GM08714 (cell line): ENCODE data around the gene CMC1.

Experiments used
- H3K4me3 ChIP-seq: fragments of 200-500 bp; sonication (Bioruptor generic); 2 replicates; pipeline ENCODE4 v1.5.1; 2014; ENCODE audit warnings: mild to moderate bottlenecking, low read length, inconsistent platforms
- ZNF274 ChIP-seq: IDR thresholded peaks from 2 replicates; pipeline ENCODE4 v1.6.1; 2012; ENCODE audit warnings: mild to moderate bottlenecking, low read depth, low read length

CMC1 gene

GRCh38 chr3:28300345-28300962 is 59.0 kb downstream of the CMC1 start:
- no peak overlapping the region for H3K4me3 ChIP-seq
- no peak for TF ChIP-seq ZNF274

DNA sequence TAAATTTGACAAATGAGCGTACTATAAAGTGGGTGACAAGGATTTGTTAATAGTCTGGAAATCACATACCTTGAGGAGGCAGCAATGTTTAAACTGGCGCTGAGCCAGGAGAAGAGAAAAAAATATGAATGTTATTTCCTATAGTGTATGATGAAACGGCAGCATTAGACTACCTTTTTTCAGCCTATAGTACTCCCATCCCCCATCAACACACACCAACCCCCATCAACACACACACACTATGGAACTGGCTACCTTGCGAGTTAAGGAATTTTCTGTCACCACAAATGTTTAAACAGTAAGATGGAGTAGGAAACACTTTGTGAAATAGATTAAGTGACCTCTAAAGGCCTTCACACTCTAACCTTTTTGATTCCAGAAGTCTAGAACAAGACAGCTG is 60.3 kb downstream of the CMC1 start:
- TF ChIP-seq ZNF274 = no peak
- no peak overlapping the region for H3K4me3 ChIP-seq

GRCh38 chr3:28308196-28308595 is 66.8 kb downstream of the CMC1 start:
- TF ChIP-seq ZNF274 = no peak
- H3K4me3 ChIP-seq = no peak overlapping the region

DNA sequence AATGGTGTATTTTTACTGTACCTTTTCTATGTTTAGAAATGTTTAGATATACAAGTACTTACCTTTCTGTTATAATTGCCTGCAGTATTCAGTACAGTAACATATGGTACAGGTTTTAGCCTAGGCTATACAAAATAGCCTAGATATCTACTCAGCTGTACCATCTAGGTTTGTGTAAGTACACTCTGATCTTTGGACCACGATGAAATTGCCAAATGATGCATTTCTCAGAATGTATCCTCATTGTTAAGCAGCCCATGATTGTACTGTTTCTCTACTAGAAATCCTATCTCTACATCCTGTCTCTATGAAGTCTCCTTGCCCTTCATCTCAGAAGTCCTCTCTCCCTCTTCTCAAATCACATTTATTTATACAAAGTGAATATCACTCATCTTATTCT is 74.3 kb downstream of the CMC1 start:
- no peak overlapping the region for H3K4me3 ChIP-seq

GRCh38 chr3:28316226-28316625 is 74.8 kb downstream of the CMC1 start:
- H3K4me3 ChIP-seq = no peak overlapping the region
- no peak for TF ChIP-seq ZNF274

More for the DNA sequence above, 74.3 kb downstream of the CMC1 start:
- TF ChIP-seq ZNF274 = no peak

DNA sequence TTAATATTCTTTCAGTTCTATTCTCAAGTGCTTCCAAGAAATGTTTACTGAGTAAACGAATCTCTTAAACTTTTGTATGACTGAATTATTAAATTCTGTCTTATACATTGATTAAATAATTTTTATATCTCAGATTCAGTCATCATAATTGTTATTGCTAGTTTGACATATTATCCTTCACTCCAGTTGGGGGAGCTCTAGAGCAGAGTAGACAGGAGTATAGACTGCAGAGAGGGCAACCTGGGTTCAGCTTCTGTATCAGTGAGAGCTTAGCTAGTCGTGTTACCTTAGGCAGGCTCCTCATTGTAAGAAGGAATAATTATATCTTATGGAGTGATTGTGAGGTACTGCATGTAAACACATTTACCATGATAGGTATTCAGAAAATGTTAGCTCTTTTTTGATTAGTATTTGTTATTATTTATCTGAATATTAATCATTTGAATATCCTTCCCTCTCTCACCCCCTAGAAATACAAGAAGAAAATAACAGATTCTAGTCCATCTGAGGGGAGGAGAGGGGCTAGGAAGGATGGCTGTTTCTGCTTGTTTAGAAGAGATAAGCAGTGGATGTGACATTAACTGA is 76.1 kb downstream of the CMC1 start:
- no peak overlapping the region for H3K4me3 ChIP-seq
- no peak for TF ChIP-seq ZNF274

GRCh38 chr3:28320981-28321380 is 79.6 kb downstream of the CMC1 start:
- TF ChIP-seq ZNF274 = no peak

DNA sequence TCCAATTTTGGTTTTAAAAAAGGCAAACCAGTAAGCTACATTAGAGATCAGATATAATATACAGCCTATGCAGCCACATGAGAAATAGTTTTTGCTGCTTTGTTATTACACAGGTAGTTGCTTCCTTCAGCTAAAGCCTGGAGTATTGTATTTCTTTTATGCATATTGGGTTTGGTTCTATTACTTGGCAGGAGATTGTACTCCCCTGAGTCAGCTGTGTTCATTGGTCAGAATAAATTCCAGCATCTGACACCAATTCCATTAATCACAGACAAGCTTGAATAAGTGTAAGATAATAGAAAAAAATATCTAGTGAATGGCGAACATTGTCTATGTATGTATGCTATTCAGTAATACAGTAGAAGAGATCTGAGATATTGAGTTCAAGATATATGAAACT is 81.0 kb downstream of the CMC1 start:
- no peak overlapping the region for H3K4me3 ChIP-seq
- no peak for TF ChIP-seq ZNF274

More at GRCh38 chr3:28320981-28321380, 79.6 kb downstream of the CMC1 start:
- H3K4me3 ChIP-seq = no peak overlapping the region

- TF ChIP-seq ZNF274 = no peak
- no peak overlapping the region for H3K4me3 ChIP-seq
These were observed 85.1 kb downstream of the CMC1 start for GRCh38 chr3:28326458-28326926.

DNA sequence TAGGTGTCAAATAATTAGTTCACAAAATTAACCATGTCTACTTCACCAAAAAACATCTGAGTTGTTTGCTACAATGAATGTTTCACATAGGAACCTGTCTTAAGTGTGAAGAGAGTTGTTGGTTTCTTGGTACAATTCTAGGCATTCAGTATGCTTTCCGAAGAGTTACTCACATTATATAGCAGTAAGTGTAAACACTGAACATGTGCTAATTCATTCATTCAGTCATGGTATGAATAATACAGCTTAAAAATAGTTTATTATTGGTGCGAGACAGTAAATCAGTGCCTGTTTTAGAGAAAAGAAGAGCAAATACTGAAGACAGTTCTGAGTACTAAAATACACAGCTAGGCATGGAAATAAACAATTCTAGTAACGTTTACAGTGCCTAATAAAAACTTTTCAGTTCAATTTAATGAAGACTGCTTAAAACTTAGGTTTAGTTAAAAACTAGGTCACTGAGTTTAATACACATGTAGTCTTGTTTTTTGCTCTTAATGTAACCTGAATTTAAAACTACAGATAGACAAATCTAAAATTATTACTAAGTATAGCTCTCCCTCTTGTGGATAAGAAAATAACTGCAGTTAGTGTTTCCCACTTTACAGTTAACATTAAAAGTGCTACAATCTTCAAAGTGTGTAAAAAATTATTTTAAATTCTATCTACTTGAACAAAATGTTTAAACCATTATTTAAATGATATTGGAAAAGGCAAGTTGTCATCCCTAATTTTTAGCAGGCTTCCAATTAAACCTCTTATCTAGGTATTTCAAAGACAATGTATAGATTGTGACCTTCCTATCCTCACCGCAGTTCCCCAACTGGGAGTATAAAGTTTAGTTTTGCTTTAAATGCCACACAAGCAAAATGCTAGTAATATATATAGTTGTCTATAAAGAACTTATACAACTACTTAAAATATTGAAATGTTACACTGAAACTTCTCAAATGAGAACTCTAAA is 87.1 kb downstream of the CMC1 start:
- no peak for TF ChIP-seq ZNF274
- no peak overlapping the region for H3K4me3 ChIP-seq

GRCh38 chr3:28334552-28334951 is 93.1 kb downstream of the CMC1 start:
- H3K4me3 ChIP-seq = no peak overlapping the region
- no peak for TF ChIP-seq ZNF274

DNA sequence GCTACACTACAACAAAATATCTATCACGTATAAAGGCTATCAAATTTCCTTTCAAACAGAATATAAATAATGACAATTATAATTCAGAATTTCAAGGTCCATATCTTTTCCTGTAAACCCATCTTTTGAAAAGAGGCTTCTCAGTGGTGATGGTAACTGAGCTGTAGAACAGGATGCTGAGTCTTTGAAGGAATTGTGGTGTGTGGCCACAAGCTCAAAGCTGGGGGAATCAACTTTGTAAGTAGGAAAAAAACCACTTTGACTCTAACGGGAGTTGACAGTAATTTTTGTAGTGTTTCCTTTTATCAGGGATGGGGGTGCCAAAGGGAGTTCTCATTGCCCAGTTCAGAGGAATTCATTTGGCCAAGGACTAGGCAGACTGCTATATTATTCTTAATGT is 93.8 kb downstream of the CMC1 start:
- H3K4me3 ChIP-seq = no peak overlapping the region
- no peak for TF ChIP-seq ZNF274

GRCh38 chr3:28337230-28337629 is 95.8 kb downstream of the CMC1 start:
- no peak overlapping the region for H3K4me3 ChIP-seq
- TF ChIP-seq ZNF274 = no peak

GRCh38 chr3:28343144-28343543 is 101.7 kb downstream of the CMC1 start:
- no peak overlapping the region for H3K4me3 ChIP-seq
- TF ChIP-seq ZNF274 = no peak

DNA sequence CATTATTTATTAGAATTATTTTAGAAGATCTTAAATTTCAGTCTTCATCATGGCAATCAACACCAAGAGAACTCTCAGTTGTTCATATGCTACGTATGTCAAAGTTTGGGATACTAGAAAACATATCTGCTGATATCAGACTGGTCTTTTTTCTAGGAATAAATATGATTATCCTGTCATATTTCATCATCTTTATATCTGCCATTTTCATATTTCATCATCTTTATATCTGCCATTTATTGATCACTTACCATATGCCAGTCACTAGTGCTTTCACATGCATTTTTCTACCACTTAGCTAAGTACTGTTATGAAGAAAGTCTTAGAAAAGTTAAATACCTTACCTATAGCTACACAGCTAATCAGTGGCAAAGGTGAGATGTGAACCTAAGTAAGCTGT is 104.3 kb downstream of the CMC1 start:
- TF ChIP-seq ZNF274 = no peak
- no peak overlapping the region; the same call in 1 of the 2 replicates for H3K4me3 ChIP-seq
